CD1c-positive myeloid dendritic cell (primary cell): Measurements from ENCODE around the gene TUSC2.
A peak's percentile ranks its signal among the peaks of the same experiment; 100 is the strongest.

Experiments used
- DNase-seq: peaks from one replicate; pipeline ENCODE4 v3.0.0-alpha.2; 2016; ENCODE audit errors: extremely low spot score

The TUSC2 gene

DNA sequence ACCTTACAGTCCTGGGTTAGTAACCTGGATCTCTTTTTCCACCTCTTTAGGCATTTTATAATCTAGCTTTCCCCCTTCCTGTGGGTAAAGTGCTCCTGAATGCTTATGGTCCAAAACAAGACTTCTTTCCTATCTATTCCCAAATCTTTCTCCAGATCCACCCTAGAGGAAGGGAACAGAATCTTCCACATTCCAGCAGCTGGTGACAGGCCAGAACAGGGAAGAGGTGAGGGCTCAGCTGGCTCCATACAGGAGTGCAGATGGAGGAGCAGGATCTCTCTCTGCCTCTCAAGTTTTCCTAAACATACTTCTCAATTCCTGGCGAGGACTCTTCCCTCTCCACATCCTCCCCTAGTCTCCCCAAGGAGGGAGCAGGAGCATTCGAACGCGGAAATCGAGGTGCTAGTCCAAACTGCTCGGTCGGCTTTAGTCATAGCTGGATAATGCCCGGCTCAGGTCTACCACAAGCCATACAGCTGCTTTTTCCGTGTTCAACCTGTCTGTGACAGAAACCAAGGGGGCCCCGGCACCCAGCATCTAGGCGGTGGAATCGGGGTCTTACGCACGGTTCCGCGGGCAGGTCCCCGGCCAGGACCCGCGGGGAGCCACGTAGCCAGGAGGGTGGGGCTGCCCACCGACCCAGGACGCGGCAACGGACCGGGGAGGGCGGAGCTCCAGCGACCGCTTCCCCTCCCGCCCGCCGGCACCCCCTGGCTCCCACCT lies 8.6 kb upstream of the TUSC2 start:
- no peak for DNase-seq

DNA sequence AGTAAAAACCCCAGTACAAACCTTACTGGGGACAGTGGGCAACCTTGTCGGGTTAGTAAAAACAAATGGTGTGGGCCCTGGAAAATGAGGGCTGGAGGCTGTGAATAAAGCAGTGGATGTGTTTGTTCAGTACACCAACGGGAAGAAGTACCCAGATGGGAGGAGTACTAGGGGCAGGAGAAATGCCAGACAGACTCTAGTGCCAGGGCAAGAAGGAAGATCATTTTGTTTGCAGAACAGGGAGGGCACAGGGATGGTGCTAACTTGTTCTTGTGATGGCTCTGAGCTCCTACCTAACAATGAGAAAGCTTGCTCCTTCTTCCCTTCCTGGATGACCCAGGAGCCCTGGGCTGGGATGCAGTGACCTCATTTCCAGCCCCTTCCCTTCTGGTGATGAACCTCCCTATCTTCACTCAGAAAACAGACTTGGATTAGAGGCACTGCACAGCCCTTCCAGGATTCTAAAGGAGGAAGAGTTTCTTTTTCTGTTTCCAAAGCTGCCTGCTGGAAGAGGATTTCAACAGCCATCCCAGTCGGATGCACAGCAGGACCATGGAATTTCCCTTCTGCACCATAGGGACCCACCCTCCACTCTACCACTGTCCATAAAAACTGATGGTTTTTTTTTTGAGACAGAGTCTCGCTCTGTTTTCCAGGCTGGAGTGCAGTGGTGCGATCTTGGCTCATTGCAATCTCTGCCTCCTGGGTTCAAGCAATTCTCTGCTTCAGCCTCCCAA lies 6.5 kb upstream of the TUSC2 start:
- no peak for DNase-seq

DNA sequence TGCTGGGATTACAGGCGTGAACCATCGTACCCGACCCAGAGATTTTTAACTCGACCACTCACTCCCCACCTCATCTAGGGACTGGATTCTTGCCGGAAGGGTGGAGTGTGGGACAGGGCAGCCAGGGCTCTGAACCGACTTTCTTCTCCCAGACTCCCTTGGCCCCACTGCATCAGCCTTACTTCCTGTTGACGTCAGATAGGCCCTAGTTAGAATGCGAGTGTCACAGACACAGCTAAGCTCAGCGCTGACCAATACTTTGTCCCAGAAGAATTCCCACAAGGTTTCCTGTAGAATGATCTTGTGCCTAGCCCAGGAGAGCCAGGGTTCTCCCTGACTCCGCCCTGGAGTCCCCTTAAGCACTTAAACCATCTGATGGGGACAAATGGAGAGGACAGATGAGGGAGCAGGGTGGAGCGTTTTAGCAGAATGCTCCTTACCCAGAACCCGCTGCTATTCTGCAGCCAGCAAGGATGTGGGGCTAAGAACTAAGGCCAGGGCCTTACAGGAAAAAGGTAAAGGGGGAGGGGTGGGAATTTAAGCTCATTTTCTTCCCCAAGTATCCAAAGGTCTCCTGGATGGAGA lies 5.8 kb upstream of the TUSC2 start:
- no peak for DNase-seq

- no peak for DNase-seq
These were observed 3.4 kb upstream of the TUSC2 start for GRCh38 chr3:50331364-50331907.

- DNase-seq = no peak
These were observed 2.3 kb upstream of the TUSC2 start for GRCh38 chr3:50330330-50330729.

DNA sequence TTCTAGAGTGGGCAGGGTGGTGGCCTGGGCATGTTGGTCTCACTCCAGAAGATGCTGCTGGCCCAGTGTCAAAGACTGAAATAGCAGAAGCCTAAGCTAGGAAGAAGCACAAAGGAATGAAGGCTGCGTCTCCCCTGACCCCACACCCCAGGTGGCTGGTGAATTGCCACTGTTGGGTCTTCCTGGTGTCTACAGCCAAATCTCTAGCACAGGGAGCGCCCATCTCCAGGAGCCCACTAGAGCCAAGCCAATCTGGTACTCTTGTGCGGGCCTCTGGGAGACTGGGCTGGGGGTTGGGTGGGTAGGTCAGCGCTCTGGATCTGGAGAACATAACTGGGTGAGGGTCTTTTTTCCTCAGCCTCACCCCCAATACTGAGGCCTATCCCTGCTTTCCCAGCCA lies 894 bp downstream of the TUSC2 start:
- no peak for DNase-seq

DNA sequence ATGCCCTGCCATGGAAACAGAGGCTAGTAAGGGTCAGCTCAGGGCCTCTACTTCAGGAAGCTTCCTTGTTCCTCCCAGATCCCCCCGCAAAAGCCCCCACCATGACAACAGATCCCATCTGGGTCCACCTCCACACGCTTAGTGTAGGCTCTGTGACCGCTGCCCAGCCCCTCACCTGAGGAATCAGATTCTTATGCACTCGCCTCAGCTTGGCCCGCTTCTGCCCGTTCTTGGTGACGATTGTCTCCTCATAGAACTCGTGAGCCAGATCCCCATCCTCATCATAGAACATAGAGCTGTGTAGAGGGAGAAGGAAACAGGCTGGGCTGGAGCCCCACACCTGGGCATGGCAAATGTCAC lies 1.9 kb downstream of the TUSC2 start:
- no peak for DNase-seq

DNA sequence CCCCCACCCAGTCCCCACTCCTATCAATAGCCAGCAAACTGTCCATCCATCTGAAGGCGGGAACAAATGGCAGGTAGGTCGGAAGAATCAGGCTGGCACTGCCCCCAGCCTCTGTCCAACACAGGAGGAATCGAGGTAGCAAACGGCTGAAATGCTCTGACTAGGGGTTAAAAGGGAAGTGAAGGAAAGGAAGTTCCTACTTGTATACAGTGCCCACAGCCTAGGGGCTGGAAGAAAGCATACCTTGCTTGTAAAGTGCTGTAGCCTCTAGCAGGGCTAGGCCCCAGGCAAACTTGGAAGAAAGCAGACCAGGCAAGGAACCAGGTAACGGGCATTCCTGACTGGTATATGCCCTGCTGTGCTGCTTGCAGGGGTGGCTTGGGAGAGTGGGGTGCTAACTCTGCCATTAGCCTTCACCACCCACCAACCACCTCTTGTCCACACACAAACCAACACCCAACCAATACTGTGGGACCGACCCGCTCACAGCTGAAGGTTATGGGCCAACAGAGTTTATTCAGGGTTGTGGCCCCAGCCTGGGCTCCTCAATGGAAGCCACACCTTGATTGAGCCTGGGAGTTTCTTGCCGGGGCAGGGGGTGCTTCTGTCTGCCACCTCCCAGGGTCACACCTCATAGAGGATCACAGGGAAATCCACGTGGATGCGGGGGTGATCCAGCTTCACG lies 2.4 kb downstream of the TUSC2 start:
- DNase-seq = peak; percentile 36

GRCh38 chr3:50325113-50325480 lies 2.9 kb downstream of the TUSC2 start:
- no peak for DNase-seq

DNA sequence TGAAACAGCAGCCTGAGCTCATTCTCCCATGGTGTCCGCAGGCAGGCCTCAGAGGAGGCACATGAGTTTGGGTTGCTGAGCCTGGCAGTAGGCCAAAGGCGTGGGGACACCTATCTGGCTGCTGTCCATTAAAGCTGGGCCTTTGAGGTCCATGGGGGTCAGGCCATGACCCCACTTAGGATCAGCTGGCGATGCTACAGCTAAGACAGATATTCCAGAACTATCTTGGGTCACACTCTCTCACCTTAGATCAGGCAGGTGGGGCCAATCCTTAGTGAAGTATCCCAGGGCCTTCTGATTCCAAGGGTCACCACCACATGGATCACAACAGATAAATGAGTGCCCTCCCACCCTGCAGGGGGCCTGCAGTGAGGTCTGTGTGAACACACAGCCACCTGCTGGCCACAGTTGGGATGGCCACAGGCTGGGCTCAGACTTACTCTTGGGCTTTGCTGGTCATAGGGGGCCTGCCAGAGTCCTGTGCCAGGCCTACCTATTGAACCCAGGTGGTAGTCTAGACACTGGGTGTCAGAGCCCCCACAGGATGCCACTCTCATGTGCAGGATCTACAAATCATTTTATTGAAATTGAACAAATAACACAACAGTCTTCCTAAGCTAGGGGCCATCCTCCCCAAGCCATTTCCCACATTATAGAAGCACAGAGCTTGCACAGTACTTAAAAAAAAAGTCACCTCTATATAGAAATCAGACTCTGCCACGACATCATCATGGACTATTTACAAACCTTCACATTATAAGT lies 3.5 kb downstream of the TUSC2 start:
- DNase-seq = peak; percentile 64

GRCh38 chr3:50323614-50324199 lies 4.3 kb downstream of the TUSC2 start:
- DNase-seq = peak; percentile 32

DNA sequence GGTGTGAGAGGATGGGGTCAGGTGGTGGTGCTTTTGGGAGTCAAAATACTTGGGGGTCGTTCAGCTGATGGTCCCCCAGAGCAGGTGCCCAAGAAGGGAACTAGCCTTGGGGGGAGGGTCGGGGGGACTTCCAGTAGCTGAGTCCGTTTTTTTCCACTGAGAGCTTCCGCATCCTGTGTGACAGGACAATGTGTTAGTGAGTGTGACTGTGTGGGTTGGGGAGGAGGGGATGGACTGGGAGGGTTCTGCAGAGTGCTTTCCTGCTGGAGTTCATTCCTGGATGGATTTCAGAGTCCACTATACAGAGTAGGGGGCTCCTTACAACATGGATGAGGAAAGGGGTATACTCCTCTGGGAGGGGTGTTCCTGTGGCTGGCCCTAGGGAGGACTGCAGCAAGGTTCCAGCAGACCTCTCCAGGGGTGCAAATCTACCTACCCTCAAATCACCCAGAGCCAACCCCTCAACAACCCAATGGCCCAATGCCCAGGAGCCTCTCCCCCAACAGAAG lies 4.9 kb downstream of the TUSC2 start:
- peak; percentile 55 for DNase-seq

DNA sequence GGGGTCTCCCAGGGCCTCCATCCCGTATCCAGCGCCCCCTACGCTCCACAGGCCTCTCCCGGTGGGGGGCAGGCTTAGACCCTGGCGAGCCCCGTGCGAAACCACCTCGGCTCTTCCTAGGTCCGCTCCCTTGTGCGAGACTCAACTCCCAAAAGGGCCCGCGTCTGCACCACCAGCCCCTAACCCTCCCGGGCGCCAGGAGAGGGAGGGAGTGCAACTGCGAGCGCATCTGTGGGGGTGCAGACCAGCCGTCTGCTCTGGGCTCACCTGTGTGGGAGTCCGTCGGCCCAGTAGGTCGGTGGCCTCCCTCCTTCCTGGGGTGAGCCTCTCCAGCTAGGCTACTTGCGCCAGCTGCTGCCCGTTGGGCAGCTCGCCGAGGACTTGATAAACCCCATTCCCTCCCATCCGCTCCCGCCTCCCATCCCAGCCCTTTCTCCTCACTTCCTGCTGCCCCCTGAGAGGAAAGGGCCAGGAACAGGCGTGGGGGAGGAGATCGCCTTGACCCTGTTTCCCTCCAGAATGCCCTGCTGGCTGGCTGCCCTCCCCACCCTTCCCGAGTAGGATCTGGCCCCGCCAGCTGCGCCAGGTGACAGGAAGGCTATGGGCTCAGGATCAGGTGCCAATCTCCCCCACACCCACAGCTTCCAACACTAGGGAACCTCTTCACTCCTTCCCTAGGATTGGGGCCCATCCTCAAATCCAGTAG lies 5.5 kb downstream of the TUSC2 start, which contains the start of gene HYAL2:
Gene HYAL2 (minus strand): TSS at position 360 of the 706 bp plus-strand sequence. CDS start 2,256 bp downstream, outside the sequence.
- DNase-seq = no peak

GRCh38 chr3:50322115-50322385 lies 6.0 kb downstream of the TUSC2 start:
- no peak for DNase-seq

DNA sequence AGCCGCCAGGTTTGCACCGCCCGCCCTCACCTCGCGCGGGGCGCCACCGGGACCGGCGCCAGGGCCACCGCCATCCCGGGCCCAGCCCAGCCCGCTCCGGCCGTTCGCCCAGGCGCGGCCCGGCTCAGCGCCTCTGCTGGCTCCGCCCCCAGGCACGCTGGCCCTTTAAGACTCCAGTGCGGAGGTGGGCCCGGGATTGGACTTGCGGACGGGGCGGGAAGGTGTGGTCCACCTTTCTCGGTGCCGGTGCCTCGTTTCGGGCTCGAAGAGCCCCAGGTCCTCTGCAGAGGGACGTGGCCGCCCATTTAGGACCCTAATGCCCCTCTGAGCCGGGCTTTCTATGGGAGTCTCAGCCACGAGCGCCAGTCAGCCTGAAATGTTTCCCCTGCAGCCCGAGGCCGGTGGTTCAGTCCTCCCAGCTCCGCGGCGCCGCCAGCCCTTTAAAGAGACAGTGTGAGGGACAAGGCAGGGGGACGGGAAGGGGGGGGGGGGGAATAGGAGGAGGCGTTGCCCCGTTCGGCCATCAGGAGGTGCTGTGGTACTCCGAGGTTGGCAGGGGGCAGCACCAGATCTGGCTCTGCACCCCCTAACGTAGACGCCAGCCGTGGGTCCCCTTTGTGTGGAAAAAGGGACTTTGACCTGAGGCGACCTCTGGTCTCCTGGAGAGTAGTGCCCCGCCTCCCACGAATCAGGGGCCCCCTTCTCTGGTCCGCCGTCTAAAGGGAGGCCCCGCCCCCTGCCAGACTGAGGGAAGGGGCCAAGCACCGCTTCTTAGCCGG lies 6.5 kb downstream of the TUSC2 start:
- peak; percentile 87 for DNase-seq

- peak; percentile 74 for DNase-seq
These were observed 7.1 kb downstream of the TUSC2 start for GRCh38 chr3:50320853-50321335.

- DNase-seq = no peak
These were observed 8.0 kb downstream of the TUSC2 start for GRCh38 chr3:50319894-50320625.

GRCh38 chr3:50319181-50319893 lies 8.7 kb downstream of the TUSC2 start:
- DNase-seq = no peak
